HepG2 (cell line): ENCODE results near the gene GFOD1. TPM values are rescaled to one million over a fixed set of nuclear protein-coding genes. Genes with fewer than 3 reads are reported as not detected.

Experiments
- ARNT2 ChIP-seq: sonication (generic); formaldehyde crosslinking; IDR thresholded peaks from 2 replicates; pipeline ENCODE4 v1.8.0; 2022; ENCODE audit warnings: mild to moderate bottlenecking, low read depth, missing genetic modification reagents, moderate library complexity
- ATF4 ChIP-seq, 2 experiments: fragments of 450-650 bp in 1 of 2; sonication (generic) in 1 of 2; formaldehyde crosslinking; IDR thresholded peaks; 2 replicates each; pipeline versions ENCODE4 v1.5.0 to v1.8.0; 2020 to 2022; ENCODE audit warnings: mild to moderate bottlenecking in 1 of 2, missing genetic modification reagents in 1 of 2
- BCL3 ChIP-seq: sonication (generic); formaldehyde crosslinking; IDR thresholded peaks from 2 replicates; pipeline ENCODE4 v1.5.1; 2020; ENCODE audit warnings: mild to moderate bottlenecking, missing genetic modification reagents, moderate library complexity
- BHLHE40 ChIP-seq: IDR thresholded peaks from 2 replicates; pipeline ENCODE4 v1.6.1; 2011; ENCODE audit warnings: low read length, improper control_type of control experiment
- ELF3 ChIP-seq: IDR thresholded peaks from 2 replicates; pipeline ENCODE4 v1.6.1; 2016; ENCODE audit warnings: missing genetic modification reagents, missing compliant biosample characterization
- ETV6 ChIP-seq: sonication (generic); formaldehyde crosslinking; conservative IDR thresholded peaks from 2 replicates; pipeline ENCODE4 v1.4.0; 2020; ENCODE audit warnings: missing genetic modification reagents
- FOXC1 ChIP-seq: sonication (generic); formaldehyde crosslinking; IDR thresholded peaks from 2 replicates; pipeline ENCODE4 v1.8.0; 2022; ENCODE audit warnings: mild to moderate bottlenecking, missing genetic modification reagents, borderline replicate concordance
- ISL2 ChIP-seq: sonication (generic); formaldehyde crosslinking; IDR thresholded peaks from 2 replicates; pipeline ENCODE4 v1.5.0; 2020; ENCODE audit warnings: missing genetic modification reagents
- NAIF1 ChIP-seq: sonication (generic); formaldehyde crosslinking; IDR thresholded peaks from 2 replicates; pipeline ENCODE4 v1.5.0; 2020; ENCODE audit warnings: mild to moderate bottlenecking, missing genetic modification reagents, borderline replicate concordance
- NBN ChIP-seq: fragments of 450-650 bp; conservative IDR thresholded peaks from 2 replicates; pipeline ENCODE4 v1.6.1; 2017
- NCOA1 ChIP-seq: sonication (generic); formaldehyde crosslinking; IDR thresholded peaks from 2 replicates; pipeline ENCODE4 v1.9.0; 2021; ENCODE audit warnings: missing genetic modification reagents
- NCOR1 ChIP-seq: fragments of 200-600 bp; sonication (generic); IDR thresholded peaks from 2 replicates; pipeline ENCODE4 v1.7.0; 2017; ENCODE audit warnings: antibody characterized with exemption, low read length, borderline replicate concordance
- PHF8 ChIP-seq: sonication (generic); formaldehyde crosslinking; IDR thresholded peaks from 2 replicates; pipeline ENCODE4 v1.5.0; 2020; ENCODE audit warnings: missing genetic modification reagents
- PRPF4 ChIP-seq: fragments of 200-400 bp; formaldehyde crosslinking; IDR thresholded peaks from 2 replicates; pipeline ENCODE4 v1.6.1; 2016; ENCODE audit warnings: low read length, low read depth; ENCODE audit not compliant: poor library complexity, severe bottlenecking
- SOX13 ChIP-seq, 3 experiments: fragments of 450-650 bp in 1 of 3; sonication (generic) in 1 of 3; formaldehyde crosslinking in 1 of 3; IDR thresholded peaks in 2 of 3; conservative IDR thresholded peaks in 1 of 3; 2 replicates each; pipeline versions ENCODE4 v1.5.0 to v1.6.1; 2016 to 2020; ENCODE audit warnings: antibody characterized with exemption in 1 of 3, mild to moderate bottlenecking in 1 of 3, missing compliant biosample characterization in 1 of 3, missing genetic modification reagents in 1 of 3, moderate library complexity in 1 of 3
- TEF ChIP-seq: sonication (generic); formaldehyde crosslinking; IDR thresholded peaks from 2 replicates; pipeline ENCODE4 v1.5.0; 2020; ENCODE audit warnings: missing genetic modification reagents
- ZNF260 ChIP-seq: sonication (generic); formaldehyde crosslinking; IDR thresholded peaks from 2 replicates; pipeline ENCODE4 v1.4.0; 2020; ENCODE audit warnings: missing genetic modification reagents, low read depth, mild to moderate bottlenecking, borderline replicate concordance
- ZNF329 ChIP-seq: sonication (generic); formaldehyde crosslinking; IDR thresholded peaks from 2 replicates; pipeline ENCODE4 v1.9.0; 2021; ENCODE audit warnings: low read depth, mild to moderate bottlenecking, missing genetic modification reagents
- ZSCAN21 ChIP-seq: sonication (generic); formaldehyde crosslinking; IDR thresholded peaks from 2 replicates; pipeline ENCODE4 v1.8.0; 2022; ENCODE audit warnings: mild to moderate bottlenecking, missing genetic modification reagents, moderate library complexity, borderline replicate concordance
- ZSCAN5A ChIP-seq: sonication (generic); formaldehyde crosslinking; IDR thresholded peaks from 2 replicates; pipeline ENCODE4 v1.8.0; 2022; ENCODE audit warnings: mild to moderate bottlenecking, missing genetic modification reagents, borderline replicate concordance
- polyA plus RNA-seq, 8 experiments: library from polyadenylated mRNA; depleted of rRNA in 3 of 8; stranded (reverse) in 7 of 8; unstranded in 1 of 8; fragments of >200 nt; fragmentation: Illumina TruSeq in 4 of 8; extraction: Trizol in 4 of 8; gene quantifications; 2 replicates each; pipeline versions ENCODE4 v1.2.1 to v1.2.3, GENCODE V29; 2011 to 2016; ENCODE audit warnings: low read depth in 4 of 8, missing spikeins in 1 of 8, mixed read lengths in 1 of 8; ENCODE audit not compliant: insufficient read depth in 1 of 8
- total RNA-seq, 5 experiments: library from RNA; depleted of rRNA; stranded (reverse); fragments of >200 nt; fragmentation: Illumina TruSeq; extraction: Trizol; gene quantifications; 2 replicates each; pipeline ENCODE4 v1.2.3, GENCODE V29; 2016; ENCODE audit warnings: low read depth in 1 of 5
- TF ChIP-seq, protein P1 (sequence below): sonication (generic); formaldehyde crosslinking; IDR thresholded peaks from 2 replicates; pipeline ENCODE4 v1.8.1; 2023; ENCODE audit warnings: mild to moderate bottlenecking, missing genetic modification reagents, borderline replicate concordance
- TF ChIP-seq, protein P2 (sequence below): sonication (generic); formaldehyde crosslinking; IDR thresholded peaks from 2 replicates; pipeline ENCODE4 v1.5.0; 2020; ENCODE audit warnings: missing genetic modification reagents
- TF ChIP-seq, protein P3 (sequence below): sonication (generic); formaldehyde crosslinking; conservative IDR thresholded peaks from 2 replicates; pipeline ENCODE4 v1.8.0; 2022; ENCODE audit warnings: mild to moderate bottlenecking, moderate library complexity, missing genetic modification reagents

GFOD1 gene
- total and polyA plus RNA-seq, 2 of the 13 experiments (the other 11 are each of a cell fraction or from before 2014, with no cell fraction given) = 1.9 to 6.4 TPM

DNA sequence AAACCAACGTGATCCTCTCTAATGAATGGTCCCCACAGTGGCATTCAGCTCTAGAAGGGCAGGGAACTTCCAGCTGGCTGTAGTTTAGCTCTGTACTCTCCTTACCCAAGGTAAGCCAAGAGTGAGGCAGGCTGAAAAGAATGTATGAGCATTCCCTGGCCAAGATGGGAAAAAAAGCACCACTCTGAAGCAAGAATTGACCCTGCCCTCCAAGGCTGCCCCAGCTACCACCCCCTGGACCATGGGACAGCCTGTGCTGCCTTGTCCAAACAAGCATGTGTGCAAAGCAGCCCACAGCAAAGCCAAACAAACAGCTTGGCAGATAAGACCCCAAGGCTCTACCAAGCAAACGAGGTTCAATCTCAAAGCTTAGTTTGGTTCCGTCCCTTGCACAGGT is 73.9 kb downstream of the GFOD1 start (continued):
- TF ChIP-seq FOXC1 (CRISPR knock-in tag) (no peak), BCL3 (no peak), BHLHE40 (0 out of 2 replicates have a peak, but pooled peaks have one; percentile 35), ELF3 (CRISPR knock-in tag) (0 out of 2 replicates have a peak, but pooled peaks have one; percentile 15), NCOR1 (no peak), ZNF329 (CRISPR knock-in tag) (no peak), TEF (CRISPR knock-in tag) (no peak), ARNT2 (CRISPR knock-in tag) (peak; percentile 55; the same call in 1 of the 2 replicates), NCOA1 (CRISPR knock-in tag) (no peak), PHF8 (CRISPR knock-in tag) (no peak), ZNF260 (CRISPR knock-in tag) (no peak), SOX13 (IDR thresholded peaks at IDR 0.05) (peak; percentile 82; the same call in 1 of the 2 replicates), SOX13 (CRISPR knock-in tag; conservative IDR thresholded peaks at IDR 0.05 in 1 of 2, IDR thresholded peaks at IDR 0.05 in 1 of 2) (peak in 1 of 2 experiments; percentile 94; a peak in 2 of 4 replicates), ATF4 (CRISPR knock-in tag; IDR thresholded peaks at IDR 0.05) (no peak), NAIF1 (no peak), ZSCAN21 (no peak), ETV6 (CRISPR knock-in tag) (no peak), PRPF4 (no peak), NBN (no peak), ISL2 (CRISPR knock-in tag) (peak; percentile 95), ZSCAN5A (CRISPR knock-in tag) (peak; percentile 85; the same call in 1 of the 2 replicates)
- TF ChIP-seq, protein P1, sequence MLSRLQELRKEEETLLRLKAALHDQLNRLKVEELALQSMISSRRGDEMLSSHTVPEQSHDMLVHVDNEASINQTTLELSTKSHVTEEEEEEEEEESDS = no peak
- TF ChIP-seq, protein P2, sequence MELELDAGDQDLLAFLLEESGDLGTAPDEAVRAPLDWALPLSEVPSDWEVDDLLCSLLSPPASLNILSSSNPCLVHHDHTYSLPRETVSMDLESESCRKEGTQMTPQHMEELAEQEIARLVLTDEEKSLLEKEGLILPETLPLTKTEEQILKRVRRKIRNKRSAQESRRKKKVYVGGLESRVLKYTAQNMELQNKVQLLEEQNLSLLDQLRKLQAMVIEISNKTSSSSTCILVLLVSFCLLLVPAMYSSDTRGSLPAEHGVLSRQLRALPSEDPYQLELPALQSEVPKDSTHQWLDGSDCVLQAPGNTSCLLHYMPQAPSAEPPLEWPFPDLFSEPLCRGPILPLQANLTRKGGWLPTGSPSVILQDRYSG = no peak
- TF ChIP-seq, protein P3, sequence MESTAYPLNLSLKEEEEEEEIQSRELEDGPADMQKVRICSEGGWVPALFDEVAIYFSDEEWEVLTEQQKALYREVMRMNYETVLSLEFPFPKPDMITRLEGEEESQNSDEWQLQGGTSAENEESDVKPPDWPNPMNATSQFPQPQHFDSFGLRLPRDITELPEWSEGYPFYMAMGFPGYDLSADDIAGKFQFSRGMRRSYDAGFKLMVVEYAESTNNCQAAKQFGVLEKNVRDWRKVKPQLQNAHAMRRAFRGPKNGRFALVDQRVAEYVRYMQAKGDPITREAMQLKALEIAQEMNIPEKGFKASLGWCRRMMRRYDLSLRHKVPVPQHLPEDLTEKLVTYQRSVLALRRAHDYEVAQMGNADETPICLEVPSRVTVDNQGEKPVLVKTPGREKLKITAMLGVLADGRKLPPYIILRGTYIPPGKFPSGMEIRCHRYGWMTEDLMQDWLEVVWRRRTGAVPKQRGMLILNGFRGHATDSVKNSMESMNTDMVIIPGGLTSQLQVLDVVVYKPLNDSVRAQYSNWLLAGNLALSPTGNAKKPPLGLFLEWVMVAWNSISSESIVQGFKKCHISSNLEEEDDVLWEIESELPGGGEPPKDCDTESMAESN = no peak
